ENCODE results near the gene HPX.

DNA sequence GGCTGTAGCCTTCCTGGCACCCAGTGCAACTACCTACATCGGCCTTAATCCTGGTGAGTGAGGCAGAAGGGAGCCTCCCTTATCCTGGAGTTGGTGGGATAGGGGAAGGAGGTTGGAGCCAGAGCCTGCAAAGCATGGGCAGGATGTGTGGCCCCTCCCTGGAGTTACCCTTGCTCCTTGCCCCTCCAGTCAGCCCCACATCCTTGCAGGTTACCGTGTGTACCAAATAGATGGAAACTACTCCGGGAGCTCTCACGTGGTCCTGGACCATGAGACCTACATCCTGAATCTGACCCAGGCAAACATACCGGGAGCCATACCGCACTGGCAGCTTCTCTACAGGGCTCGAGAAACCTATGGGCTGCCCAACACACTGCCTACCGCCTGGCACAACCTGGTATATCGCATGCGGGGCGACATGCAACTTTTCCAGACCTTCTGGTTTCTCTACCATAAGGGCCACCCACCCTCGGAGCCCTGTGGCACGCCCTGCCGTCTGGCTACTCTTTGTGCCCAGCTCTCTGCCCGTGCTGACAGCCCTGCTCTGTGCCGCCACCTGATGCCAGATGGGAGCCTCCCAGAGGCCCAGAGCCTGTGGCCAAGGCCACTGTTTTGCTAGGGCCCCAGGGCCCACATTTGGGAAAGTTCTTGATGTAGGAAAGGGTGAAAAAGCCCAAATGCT is 46.7 kb downstream of the HPX start:
- TF ChIP-seq POLR2A (IDR thresholded peaks at IDR 0.05; ENCODE audit: low read depth, low read length): no peak
- no peak for TF ChIP-seq TAF1 (IDR thresholded peaks at IDR 0.05; ENCODE audit: low read depth, low read length)
- no peak for TF ChIP-seq SPI1 (IDR thresholded peaks at IDR 0.05; ENCODE audit: low read depth, low read length)
- no peak for TF ChIP-seq POLR2AphosphoS5 (IDR thresholded peaks at IDR 0.05; ENCODE audit: low read depth, low read length)
- no peak for TF ChIP-seq PAX5 (IDR thresholded peaks at IDR 0.05; ENCODE audit: insufficient read depth, low read length, severe bottlenecking)
